ENCODE data around the gene FOLR1. TPM values are rescaled to one million over a fixed set of nuclear protein-coding genes. Genes with fewer than 3 reads are reported as not detected.
"Not testable (repeated sequence)": the region's sequence is repeated elsewhere in the genome, so short reads cannot be mapped to it uniquely, and the experiment has no call there.

FOLR1 gene
- total RNA-seq, 1 donor from 2014 or later, result not detected

- Mint-ChIP-seq H3K9me3 (ENCODE audit: unreplicated experiment) (peaks cover 1% of the 10 kb centered on the region), H3K4me3 (ENCODE audit: unreplicated experiment) (no peak overlapping the region)
These were observed 3.8 kb downstream of the FOLR1 start for GRCh38 chr11:72195518-72196270.

GRCh38 chr11:72201445-72201844, 9.5 kb downstream of the FOLR1 start:
- not testable (repeated sequence) for DNase-seq; H3K27ac Mint-ChIP-seq (ENCODE audit: unreplicated experiment); H3K4me1 Mint-ChIP-seq (ENCODE audit: low read depth, unreplicated experiment); H3K36me3 Mint-ChIP-seq (ENCODE audit: unreplicated experiment); H3K4me3 Mint-ChIP-seq (ENCODE audit: unreplicated experiment); H3K27me3 Mint-ChIP-seq (ENCODE audit: unreplicated experiment); H3K9me3 Mint-ChIP-seq (ENCODE audit: unreplicated experiment)

More at GRCh38 chr11:72195518-72196270, 3.8 kb downstream of the FOLR1 start:
- Mint-ChIP-seq H3K4me1 (ENCODE audit: low read depth, unreplicated experiment) (no peaks in the 10 kb centered on the region), H3K27me3 (ENCODE audit: unreplicated experiment) (no peaks in the 10 kb centered on the region), H3K27ac (ENCODE audit: unreplicated experiment) (no peak overlapping the region), H3K36me3 (ENCODE audit: unreplicated experiment) (no peaks in the 10 kb centered on the region)
- TF ChIP-seq CTCF (IDR thresholded peaks at IDR 0.05; ENCODE audit: partially characterized antibody, unreplicated experiment), result no peak
- DNase-seq, result no peak

- no peak for DNase-seq
- Mint-ChIP-seq H3K27me3 (ENCODE audit: unreplicated experiment) (no peaks in the 10 kb centered on the region), H3K4me1 (ENCODE audit: low read depth, unreplicated experiment) (no peaks in the 10 kb centered on the region), H3K36me3 (ENCODE audit: unreplicated experiment) (no peaks in the 10 kb centered on the region), H3K9me3 (ENCODE audit: unreplicated experiment) (no peaks in the 10 kb centered on the region), H3K4me3 (ENCODE audit: unreplicated experiment) (no peak overlapping the region), H3K27ac (ENCODE audit: unreplicated experiment) (no peak overlapping the region)
- TF ChIP-seq CTCF (IDR thresholded peaks at IDR 0.05; ENCODE audit: partially characterized antibody, unreplicated experiment), result no peak
These were observed 10.6 kb downstream of the FOLR1 start for GRCh38 chr11:72202571-72202970.

- no peak for TF ChIP-seq CTCF (IDR thresholded peaks at IDR 0.05; ENCODE audit: partially characterized antibody, unreplicated experiment)
- H3K9me3 Mint-ChIP-seq (ENCODE audit: unreplicated experiment), result no peaks in the 10 kb centered on the region
- H3K27ac Mint-ChIP-seq (ENCODE audit: unreplicated experiment), result no peak overlapping the region
- DNase-seq, result no peak
- H3K4me1 Mint-ChIP-seq (ENCODE audit: low read depth, unreplicated experiment), result no peaks in the 10 kb centered on the region
- no peak overlapping the region for H3K4me3 Mint-ChIP-seq (ENCODE audit: unreplicated experiment)
- no peaks in the 10 kb centered on the region for H3K36me3 Mint-ChIP-seq (ENCODE audit: unreplicated experiment)
- no peaks in the 10 kb centered on the region for H3K27me3 Mint-ChIP-seq (ENCODE audit: unreplicated experiment)
These were observed 11.2 kb downstream of the FOLR1 start for GRCh38 chr11:72203163-72203562.

- no peak for TF ChIP-seq CTCF (IDR thresholded peaks at IDR 0.05; ENCODE audit: partially characterized antibody, unreplicated experiment)
- no peak overlapping the region for H3K4me3 Mint-ChIP-seq (ENCODE audit: unreplicated experiment)
- peaks cover 13% of the 10 kb centered on the region for H3K36me3 Mint-ChIP-seq (ENCODE audit: unreplicated experiment)
- H3K9me3 Mint-ChIP-seq (ENCODE audit: unreplicated experiment), result peaks cover 6% of the 10 kb centered on the region
- no peak overlapping the region for H3K27ac Mint-ChIP-seq (ENCODE audit: unreplicated experiment)
- no peak for DNase-seq
- H3K4me1 Mint-ChIP-seq (ENCODE audit: low read depth, unreplicated experiment), result no peaks in the 10 kb centered on the region
- H3K27me3 Mint-ChIP-seq (ENCODE audit: unreplicated experiment), result no peaks in the 10 kb centered on the region
These were observed 12.9 kb downstream of the FOLR1 start for GRCh38 chr11:72204886-72205285.

GRCh38 chr11:72206794-72207193, 14.9 kb downstream of the FOLR1 start:
- not testable (repeated sequence) for H3K4me1 Mint-ChIP-seq (ENCODE audit: low read depth, unreplicated experiment); H3K27me3 Mint-ChIP-seq (ENCODE audit: unreplicated experiment); H3K4me3 Mint-ChIP-seq (ENCODE audit: unreplicated experiment); DNase-seq; H3K9me3 Mint-ChIP-seq (ENCODE audit: unreplicated experiment)
- Mint-ChIP-seq H3K36me3 (ENCODE audit: unreplicated experiment) (peaks cover 17% of the 10 kb centered on the region), H3K27ac (ENCODE audit: unreplicated experiment) (peak overlapping the region; percentile 16)
